HEK293T (cell line): ENCODE measurements around the gene PACC1.
"Not testable (repeated sequence)": the region's sequence is repeated elsewhere in the genome, so short reads cannot be mapped to it uniquely, and the experiment has no call there.

Experiments
- CTCF ChIA-PET: fragments of 350-600 bp; formaldehyde crosslinking; extraction: SDS; loops from one replicate; lab custom pipeline; 2021; ENCODE audit warnings: antibody characterized with exemption, inconsistent platforms; lab: Yijun Ruan, JAX
- POLR2A ChIA-PET: fragments of 350-600 bp; formaldehyde crosslinking; extraction: SDS; loops from one replicate; lab custom pipeline; 2020; ENCODE audit warnings: antibody characterized with exemption, inconsistent platforms; lab: Yijun Ruan, JAX
- DNase-seq: peaks from one replicate; pipeline ENCODE4 v3.0.0; 2012; ENCODE audit warnings: mixed read lengths; ENCODE audit errors: extremely low spot score
- ARNT ChIP-seq: fragments of 450-650 bp; IDR thresholded peaks from 2 replicates; pipeline ENCODE4 v1.6.1; 2017; ENCODE audit warnings: mild to moderate bottlenecking
- BHLHE40 ChIP-seq: fragments of 450-650 bp; IDR thresholded peaks from 2 replicates; pipeline ENCODE4 v1.6.1; 2016; ENCODE audit warnings: mild to moderate bottlenecking, moderate library complexity, borderline replicate concordance
- CTBP1 ChIP-seq: fragments of 450-650 bp; IDR thresholded peaks from 2 replicates; pipeline ENCODE4 v1.6.1; 2016; ENCODE audit warnings: borderline replicate concordance
- ELF4 ChIP-seq: fragments of 450-650 bp; IDR thresholded peaks from 2 replicates; pipeline ENCODE4 v1.6.1; 2017; ENCODE audit warnings: antibody characterized with exemption
- FOXA1 ChIP-seq: fragments of 450-650 bp; IDR thresholded peaks from 2 replicates; pipeline ENCODE4 v1.6.1; 2016; ENCODE audit warnings: mild to moderate bottlenecking
- FOXK2 ChIP-seq: fragments of 450-650 bp; IDR thresholded peaks from 2 replicates; pipeline ENCODE4 v1.6.1; 2016; ENCODE audit warnings: mild to moderate bottlenecking
- FOXM1 ChIP-seq: fragments of 450-650 bp; IDR thresholded peaks from 2 replicates; pipeline ENCODE4 v1.6.1; 2017; ENCODE audit warnings: mild to moderate bottlenecking, borderline replicate concordance
- HDGF ChIP-seq: fragments of 450-650 bp; IDR thresholded peaks from 2 replicates; pipeline ENCODE4 v1.6.1; 2017; ENCODE audit warnings: antibody characterized with exemption, borderline replicate concordance
- L3MBTL2 ChIP-seq: fragments of 450-650 bp; conservative IDR thresholded peaks from 2 replicates; pipeline ENCODE4 v1.6.1; 2016; ENCODE audit warnings: mild to moderate bottlenecking
- LEF1 ChIP-seq: fragments of 450-650 bp; IDR thresholded peaks from 2 replicates; pipeline ENCODE4 v1.6.1; 2017; ENCODE audit warnings: mild to moderate bottlenecking, borderline replicate concordance
- NFRKB ChIP-seq: fragments of 450-650 bp; IDR thresholded peaks from 2 replicates; pipeline ENCODE4 v1.6.1; 2016; ENCODE audit warnings: mild to moderate bottlenecking, moderate library complexity
- PKNOX1 ChIP-seq: fragments of 450-650 bp; IDR thresholded peaks from 2 replicates; pipeline ENCODE4 v1.6.1; 2016
- SP1 ChIP-seq: fragments of 450-650 bp; IDR thresholded peaks from 2 replicates; pipeline ENCODE4 v1.6.1; 2017
- SUZ12 ChIP-seq: fragments of 450-650 bp; IDR thresholded peaks from 2 replicates; pipeline ENCODE4 v1.6.1; 2016; ENCODE audit warnings: mild to moderate bottlenecking
- TARDBP ChIP-seq: fragments of 450-650 bp; IDR thresholded peaks from 2 replicates; pipeline ENCODE4 v1.6.1; 2016
- ZNF384 ChIP-seq: fragments of 450-650 bp; IDR thresholded peaks from 2 replicates; pipeline ENCODE4 v1.6.1; 2016

PACC1 gene

GRCh38 chr1:212323066-212323465 lies 91.6 kb downstream of the PACC1 start:
- no peak for TF ChIP-seq SP1
- no peak for TF ChIP-seq PKNOX1
- no peak for TF ChIP-seq L3MBTL2
- no peak for TF ChIP-seq ARNT
- no peak for TF ChIP-seq HDGF
- no peak for TF ChIP-seq ELF4
- TF ChIP-seq FOXA1, result no peak
- no peak for TF ChIP-seq CTBP1
- no peak for TF ChIP-seq TARDBP
- TF ChIP-seq NFRKB, result no peak
- TF ChIP-seq ZNF384, result no peak
- TF ChIP-seq FOXK2, result no peak
- TF ChIP-seq BHLHE40, result no peak
- no peak for TF ChIP-seq FOXM1
- no peak for TF ChIP-seq SUZ12
- POLR2A ChIA-PET, result no interaction called here
- CTCF ChIA-PET, result no interaction called here
- DNase-seq, result no peak

GRCh38 chr1:212321031-212321430 lies 93.7 kb downstream of the PACC1 start:
- CTCF ChIA-PET, DNase-seq, POLR2A ChIA-PET: not testable (repeated sequence)

- DNase-seq, result no peak
- no peak for TF ChIP-seq SUZ12
- no peak for TF ChIP-seq ARNT
- no peak for TF ChIP-seq L3MBTL2
- TF ChIP-seq ZNF384, result no peak
- no peak for TF ChIP-seq BHLHE40
- no peak for TF ChIP-seq NFRKB
- TF ChIP-seq FOXK2, result no peak
- no peak for TF ChIP-seq LEF1
- no peak for TF ChIP-seq TARDBP
- TF ChIP-seq FOXM1, result no peak
- TF ChIP-seq FOXA1, result no peak
- TF ChIP-seq HDGF, result no peak
- TF ChIP-seq PKNOX1, result no peak
- TF ChIP-seq ELF4, result no peak
- no peak for TF ChIP-seq SP1
- TF ChIP-seq CTBP1, result no peak
These were observed 96.8 kb downstream of the PACC1 start for GRCh38 chr1:212317916-212318315.

GRCh38 chr1:212315907-212316306 lies 98.8 kb downstream of the PACC1 start:
- DNase-seq, result no peak
- ChIA-PET CTCF (interaction anchor here (0.7 to 0.8 kb wide), 2 partner anchors 16 to 252 kb away, joined by 3 read pairs; no protein-coding TSS in a partner anchor), POLR2A (no interaction called here)
- TF ChIP-seq L3MBTL2 (no peak), TARDBP (no peak), FOXA1 (no peak), HDGF (no peak), FOXM1 (no peak), NFRKB (no peak), LEF1 (no peak)

More at GRCh38 chr1:212317916-212318315, 96.8 kb downstream of the PACC1 start:
- ChIA-PET POLR2A (no interaction called here), CTCF (no interaction called here)

- POLR2A ChIA-PET, result no interaction called here
- TF ChIP-seq FOXA1, result no peak
- TF ChIP-seq ZNF384, result no peak
- DNase-seq, result no peak
- CTCF ChIA-PET, result no interaction called here
These were observed 99.5 kb downstream of the PACC1 start for GRCh38 chr1:212315184-212315583.
